Hepatocyte (in vitro differentiated cells): ENCODE results near the gene EVX2.
A peak's percentile ranks its signal among the peaks of the same experiment; 100 is the strongest.

Source experiments
- EZH2 ChIP-seq: fragments of 200-600 bp; sonication (generic); IDR thresholded peaks from 2 replicates; pipeline ENCODE4 v1.6.1; 2016; ENCODE audit warnings: antibody characterized with exemption, mild to moderate bottlenecking, borderline replicate concordance
- EZH2phosphoT487 ChIP-seq: fragments of 200-600 bp; sonication (generic); IDR thresholded peaks from one replicate; pipeline ENCODE4 v1.6.1; 2018; ENCODE audit warnings: antibody characterized with exemption, mild to moderate bottlenecking, low read depth, moderate library complexity; ENCODE audit not compliant: unreplicated experiment, severe bottlenecking
- TF ChIP-seq, protein P1 (sequence below): fragments of 200-600 bp; sonication (generic); IDR thresholded peaks from 2 replicates; pipeline ENCODE4 v1.5.1; 2016; ENCODE audit warnings: antibody characterized with exemption, mild to moderate bottlenecking; ENCODE audit not compliant: poor library complexity

DNA sequence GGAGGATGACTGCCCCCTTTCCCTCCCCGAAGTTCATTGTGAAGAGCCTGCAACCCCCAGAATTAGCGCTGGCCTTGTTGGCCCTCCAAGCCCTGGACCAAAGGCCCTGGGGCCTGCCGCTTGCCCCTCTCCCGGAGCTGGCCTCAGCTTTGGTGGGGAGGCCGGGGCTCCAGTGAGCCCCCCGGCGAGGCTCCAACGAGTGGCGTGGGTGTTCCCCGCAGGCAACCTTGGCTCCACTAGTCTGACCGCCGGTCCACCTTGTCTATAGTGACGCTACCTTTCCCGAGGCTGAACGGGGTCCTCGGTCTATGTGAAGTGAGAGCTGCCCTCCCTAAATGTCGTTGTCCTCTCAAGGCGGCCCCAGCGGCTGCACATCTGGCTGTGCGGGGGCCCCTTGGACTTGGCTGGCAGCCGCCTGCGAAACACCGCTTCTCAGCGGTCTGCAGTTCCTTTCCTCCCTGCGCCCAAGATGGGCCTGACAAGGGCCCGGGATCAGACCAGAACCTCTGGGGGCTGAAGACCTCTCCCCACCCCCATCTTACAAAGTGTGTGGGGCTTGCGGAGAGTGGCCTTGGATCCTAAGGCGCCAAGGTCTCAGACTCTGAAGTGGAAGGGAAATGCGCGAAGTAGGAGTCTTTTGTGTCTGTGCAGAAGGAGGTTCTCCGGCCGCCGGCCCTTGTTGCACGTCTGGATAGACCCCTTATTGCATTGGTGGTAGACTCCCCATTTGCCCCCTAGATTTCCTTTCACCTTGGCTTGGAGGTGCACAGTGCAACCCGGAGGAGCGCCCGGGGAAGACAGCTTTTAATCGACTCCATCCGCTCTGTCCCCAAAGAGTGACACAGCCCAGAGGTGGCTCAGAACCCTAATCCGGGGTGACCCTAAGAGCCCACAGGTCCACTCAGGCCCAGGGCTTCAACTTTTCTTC, 28.9 kb upstream of the EVX2 start:
- TF ChIP-seq, protein P1, sequence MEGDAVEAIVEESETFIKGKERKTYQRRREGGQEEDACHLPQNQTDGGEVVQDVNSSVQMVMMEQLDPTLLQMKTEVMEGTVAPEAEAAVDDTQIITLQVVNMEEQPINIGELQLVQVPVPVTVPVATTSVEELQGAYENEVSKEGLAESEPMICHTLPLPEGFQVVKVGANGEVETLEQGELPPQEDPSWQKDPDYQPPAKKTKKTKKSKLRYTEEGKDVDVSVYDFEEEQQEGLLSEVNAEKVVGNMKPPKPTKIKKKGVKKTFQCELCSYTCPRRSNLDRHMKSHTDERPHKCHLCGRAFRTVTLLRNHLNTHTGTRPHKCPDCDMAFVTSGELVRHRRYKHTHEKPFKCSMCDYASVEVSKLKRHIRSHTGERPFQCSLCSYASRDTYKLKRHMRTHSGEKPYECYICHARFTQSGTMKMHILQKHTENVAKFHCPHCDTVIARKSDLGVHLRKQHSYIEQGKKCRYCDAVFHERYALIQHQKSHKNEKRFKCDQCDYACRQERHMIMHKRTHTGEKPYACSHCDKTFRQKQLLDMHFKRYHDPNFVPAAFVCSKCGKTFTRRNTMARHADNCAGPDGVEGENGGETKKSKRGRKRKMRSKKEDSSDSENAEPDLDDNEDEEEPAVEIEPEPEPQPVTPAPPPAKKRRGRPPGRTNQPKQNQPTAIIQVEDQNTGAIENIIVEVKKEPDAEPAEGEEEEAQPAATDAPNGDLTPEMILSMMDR, result no peak
- TF ChIP-seq EZH2 (no peak), EZH2phosphoT487 (peak; percentile 44)
